Activated CD8-positive, alpha-beta T cell treated with anti-CD3 and anti-CD28 coated beads for 36 hours (primary cell): Measurements from ENCODE around the gene GNPNAT1. TPM values are rescaled to one million over a fixed set of nuclear protein-coding genes. Genes with fewer than 3 reads are reported as not detected.

ENCODE experiments used
- ATAC-seq: fragments of 200-7000 bp; cut with Tn5 transposase; one replicate; pipeline ENCODE4 v1.10.0; 2021; ENCODE audit warnings: mild to moderate bottlenecking, moderate library complexity
- CTCF ChIA-PET: fragments of 350-600 bp; sonication (Branson Sonifier 250); formaldehyde crosslinking; loops from one replicate; lab custom pipeline; 2021; ENCODE audit warnings: antibody characterized with exemption; lab: Charles Lee
- POLR2A ChIA-PET: fragments of 350-600 bp; sonication (Branson Sonifier 250); formaldehyde crosslinking; loops from one replicate; lab custom pipeline; 2021; ENCODE audit warnings: antibody characterized with exemption; lab: Charles Lee
- DNase-seq: peaks from one replicate; pipeline ENCODE4 v3.0.0-alpha.2; 2020
- H3K27ac Mint-ChIP-seq: one replicate; pipeline ENCODE4 v1.8.0; 2021; ENCODE audit warnings: mild to moderate bottlenecking, mixed read lengths
- H3K27me3 Mint-ChIP-seq: one replicate; pipeline ENCODE4 v1.8.0; 2021; ENCODE audit warnings: mixed read lengths
- H3K36me3 Mint-ChIP-seq: one replicate; pipeline ENCODE4 v1.8.0; 2021; ENCODE audit warnings: low read depth, mixed read lengths
- H3K4me1 Mint-ChIP-seq: one replicate; pipeline ENCODE4 v1.8.0; 2021; ENCODE audit warnings: low read depth, mixed read lengths
- H3K4me3 Mint-ChIP-seq: one replicate; pipeline ENCODE4 v1.8.0; 2021; ENCODE audit warnings: mild to moderate bottlenecking, moderate library complexity, mixed read lengths
- H3K9me3 Mint-ChIP-seq: one replicate; pipeline ENCODE4 v1.8.0; 2021; ENCODE audit warnings: mixed read lengths
- CTCF ChIP-seq: fragments of 200-600 bp; IDR thresholded peaks from one replicate; pipeline ENCODE4 v1.8.0; 2022; ENCODE audit warnings: antibody characterized with exemption, mild to moderate bottlenecking
- intact Hi-C: fragments of 100-400 bp; cut with micrococcal nuclease; formaldehyde crosslinking; loops from one replicate; pipeline ENCODE4 v1.10.0; 2022
- total RNA-seq, 2 experiments: library from RNA; stranded (reverse); gene quantifications; one replicate each; pipeline ENCODE4 v1.2.3, GENCODE V29; 2021

GNPNAT1 gene
- total RNA-seq, 2 experiments from 2014 or later = 30.2 to 33.1 TPM

- peaks cover 9% of the 10 kb centered on the region for H3K4me1 Mint-ChIP-seq
Measured at GRCh38 chr14:52783206-52783605, 8.2 kb downstream of the GNPNAT1 start.

GRCh38 chr14:52781629-52782028 is 9.8 kb downstream of the GNPNAT1 start:
- intact Hi-C loops = no loop called here
- Mint-ChIP-seq H3K4me3 (no peak overlapping the region), H3K9me3 (peaks cover 2% of the 10 kb centered on the region), H3K36me3 (peaks cover 12% of the 10 kb centered on the region), H3K27ac (no peak overlapping the region), H3K4me1 (no peaks in the 10 kb centered on the region), H3K27me3 (no peaks in the 10 kb centered on the region)
- POLR2A ChIA-PET = no interaction called here
- ATAC-seq = no peak
- CTCF ChIA-PET = no interaction called here
- DNase-seq = no peak
- TF ChIP-seq CTCF = no peak

More at GRCh38 chr14:52783206-52783605, 8.2 kb downstream of the GNPNAT1 start:
- H3K9me3 Mint-ChIP-seq = peaks cover 2% of the 10 kb centered on the region
- ATAC-seq (no peak), DNase-seq (no peak)
- H3K27me3 Mint-ChIP-seq = no peaks in the 10 kb centered on the region
- no peak overlapping the region for H3K27ac Mint-ChIP-seq
- H3K4me3 Mint-ChIP-seq = no peak overlapping the region
- TF ChIP-seq CTCF = no peak
- H3K36me3 Mint-ChIP-seq = peaks cover 14% of the 10 kb centered on the region
- intact Hi-C loops = no loop called here
- ChIA-PET CTCF (interaction anchor here (1.0 kb wide), 1 partner anchor 24 kb away, joined by 3 read pairs; no protein-coding TSS in a partner anchor), POLR2A (no interaction called here)

GRCh38 chr14:52780893-52781292 is 10.5 kb downstream of the GNPNAT1 start:
- H3K36me3 Mint-ChIP-seq = peaks cover 7% of the 10 kb centered on the region
- H3K27ac Mint-ChIP-seq = no peak overlapping the region
- no peak for DNase-seq
- no peaks in the 10 kb centered on the region for H3K9me3 Mint-ChIP-seq
- ChIA-PET POLR2A (no interaction called here), CTCF (no interaction called here)
- no peaks in the 10 kb centered on the region for H3K4me1 Mint-ChIP-seq
- H3K27me3 Mint-ChIP-seq = no peaks in the 10 kb centered on the region
- no peak for TF ChIP-seq CTCF
- intact Hi-C loops = no loop called here
- no peak for ATAC-seq
- no peak overlapping the region for H3K4me3 Mint-ChIP-seq

GRCh38 chr14:52778702-52779101 is 12.7 kb downstream of the GNPNAT1 start:
- intact Hi-C loops = no loop called here
- CTCF ChIA-PET = no interaction called here
- POLR2A ChIA-PET = no interaction called here
- no peaks in the 10 kb centered on the region for H3K9me3 Mint-ChIP-seq
- no peak for TF ChIP-seq CTCF
- no peak overlapping the region for H3K4me3 Mint-ChIP-seq
- ATAC-seq = no peak
- H3K36me3 Mint-ChIP-seq = peaks cover 14% of the 10 kb centered on the region
- H3K27me3 Mint-ChIP-seq = no peaks in the 10 kb centered on the region
- H3K27ac Mint-ChIP-seq = no peak overlapping the region
- no peaks in the 10 kb centered on the region for H3K4me1 Mint-ChIP-seq
- DNase-seq = no peak

GRCh38 chr14:52776816-52777215 is 14.6 kb downstream of the GNPNAT1 start:
- peaks cover 15% of the 10 kb centered on the region for H3K36me3 Mint-ChIP-seq
- H3K9me3 Mint-ChIP-seq = no peaks in the 10 kb centered on the region
- intact Hi-C loops = no loop called here
- ChIA-PET POLR2A (no interaction called here), CTCF (no interaction called here)
- no peaks in the 10 kb centered on the region for H3K27me3 Mint-ChIP-seq
- ATAC-seq (no peak), DNase-seq (no peak)
- no peak overlapping the region for H3K27ac Mint-ChIP-seq
- no peak overlapping the region for H3K4me3 Mint-ChIP-seq
- TF ChIP-seq CTCF = no peak
- H3K4me1 Mint-ChIP-seq = no peaks in the 10 kb centered on the region
